Panc1 (cell line): ENCODE results near the gene ABLIM2.

ENCODE experiments used
- POLR2AphosphoS5 ChIP-seq: IDR thresholded peaks from 2 replicates; pipeline ENCODE4 v1.6.1; 2012; ENCODE audit warnings: mild to moderate bottlenecking, low read depth, low read length, moderate library complexity
- SIN3A ChIP-seq: IDR thresholded peaks from 2 replicates; pipeline ENCODE4 v1.6.1; 2012; ENCODE audit warnings: low read depth, mild to moderate bottlenecking, low read length, moderate library complexity, borderline replicate concordance; ENCODE audit not compliant: insufficient read depth
- TF ChIP-seq, protein P1 (sequence below): fragments of 450-650 bp; IDR thresholded peaks from 2 replicates; pipeline ENCODE4 v1.5.1; 2017; ENCODE audit warnings: mild to moderate bottlenecking
- TF ChIP-seq, protein P2 (sequence below), 2 experiments: IDR thresholded peaks; 2 replicates each; pipeline ENCODE4 v1.6.1; 2011 to 2012; ENCODE audit warnings: low read depth in 2 of 2, control low read depth in 1 of 2, low read length in 1 of 2, mild to moderate bottlenecking in 1 of 2, moderate library complexity in 1 of 2; ENCODE audit not compliant: insufficient read depth in 1 of 2

DNA sequence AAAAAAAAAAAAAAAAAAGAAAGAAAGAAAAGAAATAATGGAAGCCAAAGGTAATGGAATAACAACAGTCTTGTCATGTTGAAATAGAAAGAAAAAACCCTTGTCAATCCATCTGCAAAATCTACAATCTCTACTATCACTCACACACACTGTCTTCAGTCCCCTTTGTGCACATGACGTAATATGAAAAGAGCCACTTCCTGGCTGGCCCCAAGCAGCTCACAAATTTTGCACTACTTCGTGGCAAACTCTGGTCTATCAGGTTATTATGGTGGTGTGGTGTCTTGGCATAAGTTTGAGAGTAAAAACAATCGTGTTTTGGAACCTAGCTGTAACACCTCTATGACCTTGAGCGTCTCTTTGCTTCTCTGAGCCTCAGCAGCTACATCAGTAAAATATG is 210.7 kb downstream of the ABLIM2 start:
- TF ChIP-seq, protein P1, sequence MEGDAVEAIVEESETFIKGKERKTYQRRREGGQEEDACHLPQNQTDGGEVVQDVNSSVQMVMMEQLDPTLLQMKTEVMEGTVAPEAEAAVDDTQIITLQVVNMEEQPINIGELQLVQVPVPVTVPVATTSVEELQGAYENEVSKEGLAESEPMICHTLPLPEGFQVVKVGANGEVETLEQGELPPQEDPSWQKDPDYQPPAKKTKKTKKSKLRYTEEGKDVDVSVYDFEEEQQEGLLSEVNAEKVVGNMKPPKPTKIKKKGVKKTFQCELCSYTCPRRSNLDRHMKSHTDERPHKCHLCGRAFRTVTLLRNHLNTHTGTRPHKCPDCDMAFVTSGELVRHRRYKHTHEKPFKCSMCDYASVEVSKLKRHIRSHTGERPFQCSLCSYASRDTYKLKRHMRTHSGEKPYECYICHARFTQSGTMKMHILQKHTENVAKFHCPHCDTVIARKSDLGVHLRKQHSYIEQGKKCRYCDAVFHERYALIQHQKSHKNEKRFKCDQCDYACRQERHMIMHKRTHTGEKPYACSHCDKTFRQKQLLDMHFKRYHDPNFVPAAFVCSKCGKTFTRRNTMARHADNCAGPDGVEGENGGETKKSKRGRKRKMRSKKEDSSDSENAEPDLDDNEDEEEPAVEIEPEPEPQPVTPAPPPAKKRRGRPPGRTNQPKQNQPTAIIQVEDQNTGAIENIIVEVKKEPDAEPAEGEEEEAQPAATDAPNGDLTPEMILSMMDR, result no peak
- TF ChIP-seq, protein P2, sequence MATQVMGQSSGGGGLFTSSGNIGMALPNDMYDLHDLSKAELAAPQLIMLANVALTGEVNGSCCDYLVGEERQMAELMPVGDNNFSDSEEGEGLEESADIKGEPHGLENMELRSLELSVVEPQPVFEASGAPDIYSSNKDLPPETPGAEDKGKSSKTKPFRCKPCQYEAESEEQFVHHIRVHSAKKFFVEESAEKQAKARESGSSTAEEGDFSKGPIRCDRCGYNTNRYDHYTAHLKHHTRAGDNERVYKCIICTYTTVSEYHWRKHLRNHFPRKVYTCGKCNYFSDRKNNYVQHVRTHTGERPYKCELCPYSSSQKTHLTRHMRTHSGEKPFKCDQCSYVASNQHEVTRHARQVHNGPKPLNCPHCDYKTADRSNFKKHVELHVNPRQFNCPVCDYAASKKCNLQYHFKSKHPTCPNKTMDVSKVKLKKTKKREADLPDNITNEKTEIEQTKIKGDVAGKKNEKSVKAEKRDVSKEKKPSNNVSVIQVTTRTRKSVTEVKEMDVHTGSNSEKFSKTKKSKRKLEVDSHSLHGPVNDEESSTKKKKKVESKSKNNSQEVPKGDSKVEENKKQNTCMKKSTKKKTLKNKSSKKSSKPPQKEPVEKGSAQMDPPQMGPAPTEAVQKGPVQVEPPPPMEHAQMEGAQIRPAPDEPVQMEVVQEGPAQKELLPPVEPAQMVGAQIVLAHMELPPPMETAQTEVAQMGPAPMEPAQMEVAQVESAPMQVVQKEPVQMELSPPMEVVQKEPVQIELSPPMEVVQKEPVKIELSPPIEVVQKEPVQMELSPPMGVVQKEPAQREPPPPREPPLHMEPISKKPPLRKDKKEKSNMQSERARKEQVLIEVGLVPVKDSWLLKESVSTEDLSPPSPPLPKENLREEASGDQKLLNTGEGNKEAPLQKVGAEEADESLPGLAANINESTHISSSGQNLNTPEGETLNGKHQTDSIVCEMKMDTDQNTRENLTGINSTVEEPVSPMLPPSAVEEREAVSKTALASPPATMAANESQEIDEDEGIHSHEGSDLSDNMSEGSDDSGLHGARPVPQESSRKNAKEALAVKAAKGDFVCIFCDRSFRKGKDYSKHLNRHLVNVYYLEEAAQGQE (IDR thresholded peaks at IDR 0.05; ENCODE audit: insufficient read depth in 1 of 2, low read depth in 2 of 2, low read length in 1 of 2), result no peak
- TF ChIP-seq POLR2AphosphoS5 (no peak), SIN3A (no peak)
